Endothelial cell of umbilical vein (primary cell): ENCODE results near the gene KIF17.

Experiments used
- CTCF ChIP-seq, 2 donors: IDR thresholded peaks; 1 replicate in 1 of 2; 2 replicates in 1 of 2; pipeline ENCODE4 v1.5.1; 2011; ENCODE audit warnings: low read length in 2 of 2, mild to moderate bottlenecking in 2 of 2, moderate library complexity in 2 of 2, control low read depth in 1 of 2, inconsistent platforms in 1 of 2, low read depth in 1 of 2; ENCODE audit not compliant: insufficient read depth in 1 of 2; ENCODE audit errors: extremely low read depth in 1 of 2
- EZH2 ChIP-seq: IDR thresholded peaks from 2 replicates; pipeline ENCODE4 v1.6.1; 2012; ENCODE audit warnings: borderline replicate concordance, low read depth, mild to moderate bottlenecking, moderate library complexity, low read length, inconsistent platforms; ENCODE audit not compliant: severe bottlenecking
- FOS ChIP-seq: IDR thresholded peaks from 2 replicates; pipeline ENCODE4 v1.6.1; 2011; ENCODE audit warnings: mild to moderate bottlenecking, low read length, moderate library complexity, borderline replicate concordance; ENCODE audit not compliant: insufficient read depth
- GATA2 ChIP-seq: IDR thresholded peaks from 2 replicates; pipeline ENCODE4 v1.7.0; 2011; ENCODE audit warnings: low read depth, mild to moderate bottlenecking, moderate library complexity, mixed read lengths, low read length; ENCODE audit not compliant: insufficient read length, insufficient read depth
- JUN ChIP-seq: IDR thresholded peaks from 2 replicates; pipeline ENCODE4 v1.6.1; 2011; ENCODE audit warnings: borderline replicate concordance, low read depth; ENCODE audit not compliant: insufficient read length, insufficient read depth
- MAX ChIP-seq: IDR thresholded peaks from 2 replicates; pipeline ENCODE4 v1.6.1; 2011; ENCODE audit not compliant: insufficient read depth, insufficient read length
- MYC ChIP-seq: IDR thresholded peaks from one replicate; pipeline ENCODE4 v1.6.1; 2011; ENCODE audit warnings: mild to moderate bottlenecking, low read depth, low read length
- POLR2A ChIP-seq: IDR thresholded peaks from 2 replicates; pipeline ENCODE4 v1.6.1; 2012; ENCODE audit warnings: low read depth, mild to moderate bottlenecking, control low read depth, low read length
- POLR2AphosphoS5 ChIP-seq: IDR thresholded peaks from 2 replicates; pipeline ENCODE4 v1.6.1; 2012; ENCODE audit warnings: low read depth, mild to moderate bottlenecking, control low read depth, low read length, moderate library complexity; ENCODE audit not compliant: insufficient read depth

DNA sequence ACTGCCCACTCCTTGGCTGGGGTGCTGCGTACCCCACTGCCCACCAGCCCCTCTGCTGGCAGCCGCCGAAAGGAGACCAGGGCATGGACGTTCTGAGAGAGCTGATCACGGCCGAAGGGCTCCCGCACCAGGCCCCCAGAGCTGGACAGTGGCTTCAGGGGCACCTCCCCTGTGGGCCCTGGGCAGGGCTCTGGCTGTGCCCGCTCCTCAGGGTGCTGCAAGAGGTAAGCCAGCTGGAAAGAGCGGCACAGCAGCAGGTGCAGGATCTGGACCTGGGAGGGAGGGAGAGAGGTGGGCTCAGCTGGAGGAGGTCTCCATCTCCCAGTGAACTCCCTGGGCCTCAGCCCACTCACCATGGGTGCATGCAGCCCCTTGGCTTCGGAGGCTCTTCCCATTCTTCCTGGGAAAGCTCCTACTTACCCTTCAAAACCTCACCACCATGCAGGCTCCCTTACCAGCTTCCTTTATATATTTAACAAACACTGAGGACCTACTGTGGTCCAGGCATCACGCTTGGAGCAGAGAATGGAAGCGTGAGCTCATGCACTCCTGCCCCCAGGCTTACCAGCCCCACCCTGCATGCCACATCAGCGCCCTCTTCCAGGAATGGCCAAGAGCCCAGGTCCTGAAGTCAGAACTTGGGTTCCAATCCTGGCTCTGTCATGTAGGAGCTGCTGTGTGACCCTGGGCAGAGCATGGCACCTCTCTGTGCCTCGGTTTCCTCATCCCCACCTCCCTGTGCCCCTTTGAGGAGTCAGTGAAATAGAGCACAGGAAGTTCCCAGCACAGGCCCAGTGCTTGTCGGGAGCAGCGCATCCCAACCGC is 6.8 kb upstream of the KIF17 start:
- no peak for TF ChIP-seq CTCF (IDR thresholded peaks at IDR 0.05; ENCODE audit: extremely low read depth in 1 of 2, insufficient read depth in 1 of 2, low read depth in 1 of 2, low read length in 2 of 2)
- no peak for TF ChIP-seq EZH2
- no peak for TF ChIP-seq MAX
- TF ChIP-seq MYC: no peak
- TF ChIP-seq POLR2A: no peak
- TF ChIP-seq POLR2AphosphoS5: no peak
- TF ChIP-seq JUN: no peak
- TF ChIP-seq GATA2: no peak
- TF ChIP-seq FOS: no peak
